NCI-H82 treated with DMSO at 0.1 percent for 48 hours (cell line): Measurements from ENCODE around the gene SAMD1.
A peak's percentile ranks its signal among the peaks of the same experiment; 100 is the strongest.

Experiments
- DNase-seq: peaks from one replicate; lab custom pipeline; 2025; ENCODE audit not compliant: unreplicated experiment; lab: John Stamatoyannopoulos, UW

SAMD1 gene

DNA sequence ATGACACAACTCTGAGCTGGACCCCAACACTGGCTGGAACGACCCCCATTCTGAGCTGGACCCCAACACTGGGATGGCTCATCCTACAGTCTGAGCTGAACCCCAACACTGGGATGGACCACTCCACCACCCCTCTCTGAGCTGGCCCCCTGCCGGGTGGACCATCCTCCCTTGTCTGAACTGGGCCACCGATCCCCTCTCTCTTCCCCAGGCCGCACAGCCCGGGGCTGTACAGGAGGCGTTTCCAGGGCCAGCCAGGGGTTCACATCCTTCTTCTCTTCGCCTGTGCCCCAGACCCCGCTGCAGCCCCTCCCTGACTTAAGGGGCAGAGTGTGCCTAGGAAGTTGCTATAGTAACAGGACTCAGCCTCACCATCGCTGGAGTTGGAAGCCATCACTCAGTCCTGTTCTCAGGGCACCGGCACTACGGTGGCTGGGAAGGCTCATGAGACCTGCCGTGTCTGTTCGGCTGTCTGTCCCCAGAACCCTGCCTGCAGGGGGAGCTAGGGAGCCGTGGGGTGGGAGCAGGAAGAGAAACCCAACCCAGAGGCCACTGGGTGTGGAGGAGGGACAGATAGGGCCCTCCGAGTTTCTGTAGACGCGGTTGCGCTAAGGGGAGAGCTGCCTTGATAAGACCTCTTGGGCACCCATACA lies 23.3 kb upstream of the SAMD1 start:
- DNase-seq: no peak

DNA sequence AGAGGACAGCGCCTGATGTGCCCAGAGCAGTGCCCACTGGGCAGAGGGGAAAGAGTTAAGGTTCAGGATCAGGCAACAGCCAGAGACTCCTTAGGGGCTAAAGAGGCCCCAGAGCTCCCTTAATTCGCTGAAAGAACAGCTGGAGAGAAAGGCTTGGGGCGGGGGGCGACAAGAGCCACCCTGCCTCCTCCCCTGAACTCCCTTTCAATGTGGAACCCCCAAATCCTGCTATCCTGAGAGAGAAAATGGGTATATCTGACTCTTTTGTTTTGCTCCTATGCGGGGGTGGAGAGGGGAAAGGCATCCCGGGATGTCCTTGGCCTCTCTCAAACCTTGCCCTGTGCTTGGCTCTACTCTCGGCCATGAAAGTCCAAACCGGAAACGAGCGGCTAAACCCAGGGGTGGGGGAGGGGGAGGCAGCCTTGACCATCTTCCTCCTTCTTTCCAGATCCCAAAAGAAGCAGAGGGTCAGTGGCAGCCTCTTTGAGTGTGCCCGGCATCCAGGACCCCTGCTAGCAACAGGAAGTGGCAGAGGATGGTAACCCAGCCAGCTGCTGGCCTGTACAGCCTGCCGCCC lies 22.3 kb upstream of the SAMD1 start:
- DNase-seq: peak; percentile 26

DNA sequence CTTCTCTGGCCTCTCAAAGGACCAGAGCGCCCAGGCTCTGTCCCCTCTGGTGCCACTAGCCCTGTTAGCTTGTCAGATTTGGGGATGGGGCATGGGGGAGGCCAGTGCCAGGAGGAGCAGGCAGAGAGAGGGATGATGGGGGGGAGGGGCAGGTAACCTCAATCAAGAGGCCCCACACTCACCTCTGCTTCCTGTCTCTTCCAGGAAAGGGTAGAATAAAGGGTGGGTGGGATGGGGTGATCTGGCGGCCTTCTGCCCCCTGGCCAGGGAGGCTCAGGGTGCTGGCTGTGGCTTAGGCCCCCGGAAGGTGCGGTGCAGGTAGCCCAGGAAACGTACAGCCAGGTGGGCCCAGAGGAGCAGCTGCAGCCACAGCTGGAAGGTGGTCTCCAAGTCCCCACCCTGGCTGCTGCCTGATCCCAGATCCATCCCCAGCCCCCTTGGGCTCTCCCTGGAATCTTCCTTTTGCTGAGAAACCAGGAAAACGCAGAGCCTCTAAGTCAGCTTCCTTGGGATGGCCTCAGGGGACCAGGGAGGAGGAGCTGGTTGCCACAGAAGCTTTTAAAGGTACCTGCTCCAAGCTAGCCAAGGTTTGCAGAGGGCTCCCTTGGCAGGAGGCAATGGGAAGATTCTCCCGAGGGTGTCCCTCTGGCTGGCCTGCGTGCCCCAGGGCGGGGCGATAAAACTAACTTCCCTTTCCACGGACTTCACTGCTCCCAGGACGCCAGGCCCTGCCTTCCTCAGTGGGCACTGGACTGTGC lies 21.7 kb upstream of the SAMD1 start:
- no peak for DNase-seq

DNA sequence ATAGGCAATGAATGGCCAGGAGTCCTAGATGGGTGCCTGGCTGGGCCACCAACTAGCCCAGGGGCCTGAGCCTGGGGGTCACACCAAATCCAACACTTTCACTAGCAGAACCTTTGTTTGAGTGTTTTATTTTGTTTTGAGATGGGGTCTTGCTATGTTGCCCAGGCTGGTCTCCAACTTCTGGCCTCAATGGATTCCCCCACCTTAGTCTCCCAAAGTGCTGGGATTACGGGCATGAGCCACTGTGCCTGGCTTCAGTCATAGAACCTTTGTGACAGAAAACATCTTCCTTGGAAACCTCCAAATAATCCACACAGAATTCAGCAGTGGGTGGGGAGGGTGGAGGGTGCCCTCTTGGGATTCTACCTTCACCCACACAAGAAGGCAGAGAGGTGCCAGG lies 20.9 kb upstream of the SAMD1 start:
- no peak for DNase-seq

DNA sequence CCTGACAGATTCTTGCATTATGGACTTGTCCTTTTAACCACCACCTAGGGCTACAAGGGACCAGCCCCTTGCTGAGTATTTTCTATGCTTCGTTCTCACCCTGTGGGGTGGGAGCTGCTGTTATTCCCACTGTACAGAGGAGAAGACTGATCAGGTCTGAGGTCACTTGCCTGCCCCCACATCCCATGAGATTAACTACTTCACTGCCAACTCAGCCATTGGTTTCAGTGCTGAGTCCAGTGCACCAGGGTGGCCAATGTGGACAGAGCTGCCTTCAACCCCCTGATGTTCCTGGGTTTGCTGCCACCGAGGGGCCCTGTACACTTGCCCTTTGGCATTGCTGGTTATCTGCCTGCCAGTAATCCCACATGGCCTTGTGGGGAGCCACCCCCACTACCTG lies 20.1 kb upstream of the SAMD1 start:
- DNase-seq: no peak

DNA sequence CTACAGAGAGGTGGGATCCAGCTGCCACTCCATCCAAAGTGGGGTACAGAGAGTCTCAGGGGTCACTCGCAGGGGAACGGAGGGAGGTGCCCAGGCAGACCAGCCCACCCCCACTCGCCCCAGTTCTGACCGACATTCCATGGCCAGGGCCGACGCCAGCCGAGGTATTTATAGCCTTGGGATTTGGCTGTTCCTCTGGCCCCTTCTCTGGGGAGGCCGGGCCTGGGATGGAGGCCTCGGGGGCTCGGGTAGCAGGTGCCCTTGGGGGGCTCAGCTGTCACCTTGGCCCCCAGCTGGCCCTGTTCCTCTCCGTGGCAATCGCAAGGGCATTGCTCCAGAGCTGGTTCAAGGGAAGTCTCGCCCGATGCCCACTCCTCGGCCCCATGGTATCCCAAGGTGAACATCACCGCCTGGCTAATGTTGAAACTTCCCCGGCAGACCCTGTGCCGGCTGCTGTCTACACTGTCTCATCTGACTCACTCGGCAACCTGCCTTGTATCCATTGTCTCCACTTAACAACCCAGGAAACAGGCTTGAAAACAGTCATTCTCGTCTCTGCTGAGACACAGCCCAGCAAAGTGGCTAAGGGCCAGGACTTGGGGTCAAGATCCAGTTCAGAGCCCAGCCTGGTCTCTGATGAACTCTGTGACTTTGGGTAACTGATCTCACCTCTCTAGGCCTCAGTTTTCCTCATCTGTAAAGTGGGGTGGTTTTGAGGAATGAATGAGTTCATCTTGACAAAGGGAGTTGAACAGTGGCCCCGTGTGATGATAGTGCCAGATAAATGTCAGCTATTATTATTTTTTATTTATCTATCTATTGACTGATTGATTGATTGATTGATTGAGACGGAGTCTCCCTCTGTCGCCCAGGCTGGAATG lies 17.3 kb upstream of the SAMD1 start:
- DNase-seq: no peak

DNA sequence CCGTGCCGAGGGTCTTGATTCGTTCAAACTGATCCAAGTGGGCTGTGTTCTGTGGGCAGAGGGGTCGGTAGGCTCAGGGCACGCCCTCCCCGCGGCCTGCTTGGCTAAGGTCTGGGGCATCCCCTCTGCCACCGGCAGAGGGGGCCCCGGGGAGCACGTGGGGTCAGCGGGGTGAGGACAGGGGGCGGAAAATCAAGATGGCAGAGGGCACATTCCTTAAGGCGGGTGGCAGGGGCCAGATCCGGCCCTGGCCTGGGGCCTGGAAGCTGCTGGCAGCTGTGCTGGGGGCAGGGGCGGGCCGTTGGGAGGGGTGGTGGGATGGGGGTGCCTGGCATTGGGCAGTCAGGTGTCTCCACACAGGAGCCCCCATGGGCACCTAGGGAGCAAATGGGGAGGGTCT lies 16.3 kb upstream of the SAMD1 start:
- no peak for DNase-seq

DNA sequence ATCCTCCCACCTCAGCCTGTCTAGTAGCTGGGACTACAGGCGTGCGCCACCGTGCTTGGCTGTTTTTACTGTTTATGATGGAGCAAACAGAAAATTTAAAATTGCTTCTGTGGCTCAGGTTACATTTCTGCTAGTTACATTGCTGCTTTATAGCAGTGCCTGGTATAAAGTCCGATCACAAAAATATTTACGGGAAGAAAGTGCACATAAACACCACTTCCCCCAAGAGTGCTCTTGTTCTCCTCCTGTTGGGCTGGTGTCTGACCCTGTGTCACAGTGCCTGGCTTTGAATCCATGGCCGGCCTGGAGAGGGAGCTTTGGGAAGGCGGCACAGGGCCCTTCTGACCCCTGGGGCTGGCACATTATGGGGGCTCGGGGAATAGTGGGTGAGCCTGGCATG lies 15.1 kb upstream of the SAMD1 start:
- DNase-seq: no peak

DNA sequence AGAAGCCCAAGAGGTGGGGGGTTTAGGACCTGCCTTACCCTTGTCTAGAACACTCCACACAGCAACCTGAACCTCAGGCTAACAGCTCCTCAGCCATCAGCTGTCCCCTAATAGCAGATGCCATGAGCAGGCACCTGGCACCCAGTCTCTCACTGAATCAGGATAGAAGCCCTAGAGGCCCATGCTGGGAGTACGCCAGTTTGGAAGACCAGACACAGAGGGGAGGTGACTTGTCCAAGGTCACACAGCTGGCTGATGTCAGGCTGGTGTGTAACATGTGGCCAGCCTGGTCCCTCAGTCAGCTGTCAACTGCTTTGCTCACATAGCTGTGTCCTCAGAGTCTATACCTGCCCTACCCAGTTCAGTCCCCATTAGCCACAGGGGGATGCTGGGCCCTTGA lies 12.8 kb upstream of the SAMD1 start:
- DNase-seq: no peak

DNA sequence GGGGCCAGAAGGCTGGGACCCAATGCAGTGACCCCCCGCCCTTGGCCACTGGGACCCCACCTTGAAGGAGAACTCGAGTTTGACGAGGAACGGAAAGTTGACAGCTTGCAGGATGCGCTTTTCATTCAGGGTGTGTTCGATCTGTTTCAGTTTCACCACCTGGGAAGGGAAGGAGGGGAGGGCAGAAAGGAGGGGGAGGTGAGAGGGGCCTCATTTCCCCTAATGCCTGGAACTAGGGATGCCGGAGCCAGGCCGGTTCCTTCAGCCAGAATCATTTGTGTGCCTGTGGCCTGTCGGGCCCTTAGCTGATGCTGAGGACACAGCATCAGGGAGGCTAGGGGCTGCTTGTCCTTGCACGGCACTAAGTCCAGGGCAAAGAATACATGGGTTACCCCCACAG lies 12.2 kb upstream of the SAMD1 start:
- DNase-seq: no peak

DNA sequence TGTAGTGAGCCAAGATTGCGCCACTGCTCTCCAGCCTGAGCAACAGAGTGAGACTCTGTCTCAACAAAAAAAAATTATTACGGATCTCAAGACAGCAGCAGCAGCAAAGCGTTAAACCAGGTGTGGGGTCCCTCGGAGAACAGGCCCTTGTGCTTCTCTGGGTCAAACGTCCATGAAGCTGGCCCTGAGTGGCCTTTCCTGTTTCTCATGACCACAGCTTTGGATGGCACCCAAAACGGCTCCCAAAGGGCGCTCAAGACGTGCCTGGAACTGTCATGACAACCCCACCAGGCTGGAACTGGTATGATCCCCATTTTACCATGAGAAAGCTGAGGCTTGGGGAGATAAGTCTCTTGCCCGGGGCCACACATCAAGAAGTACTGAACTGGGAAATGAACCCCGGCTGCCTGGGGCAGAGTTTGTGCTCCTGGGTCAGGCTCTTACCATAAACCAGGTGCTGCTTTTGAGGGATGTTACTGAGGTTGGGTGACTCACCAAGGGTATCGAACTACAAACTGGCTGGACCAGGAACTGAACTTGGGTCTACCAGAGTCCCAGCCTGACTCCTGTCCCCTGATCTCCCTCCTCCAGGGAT lies 11.6 kb upstream of the SAMD1 start:
- no peak for DNase-seq

DNA sequence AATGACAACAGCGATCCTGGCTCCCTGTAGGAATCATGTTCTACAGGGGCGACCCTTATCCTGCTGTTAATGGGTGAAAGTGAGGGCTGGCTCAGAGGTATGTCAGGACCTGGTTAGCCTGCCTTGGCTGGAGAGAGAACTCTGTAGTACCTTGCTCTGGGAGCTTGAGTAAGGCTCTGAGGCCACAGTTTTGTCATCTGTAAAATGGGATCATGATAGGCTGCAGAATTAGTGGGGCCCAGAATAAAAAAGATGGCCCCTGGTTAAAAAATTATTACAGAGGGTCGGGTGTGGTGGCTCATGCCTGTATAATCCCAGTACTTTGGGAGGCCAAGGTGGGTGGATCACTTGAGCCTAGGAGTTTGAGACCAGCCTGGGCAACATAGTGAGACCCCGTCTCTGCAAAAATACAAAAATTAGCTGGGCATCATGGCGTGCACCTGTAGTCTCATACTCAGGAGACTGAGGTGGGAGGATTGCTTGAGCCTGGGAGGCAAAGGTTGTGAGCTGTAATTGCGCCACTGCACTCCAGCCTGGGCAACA lies 10.5 kb upstream of the SAMD1 start:
- no peak for DNase-seq

DNA sequence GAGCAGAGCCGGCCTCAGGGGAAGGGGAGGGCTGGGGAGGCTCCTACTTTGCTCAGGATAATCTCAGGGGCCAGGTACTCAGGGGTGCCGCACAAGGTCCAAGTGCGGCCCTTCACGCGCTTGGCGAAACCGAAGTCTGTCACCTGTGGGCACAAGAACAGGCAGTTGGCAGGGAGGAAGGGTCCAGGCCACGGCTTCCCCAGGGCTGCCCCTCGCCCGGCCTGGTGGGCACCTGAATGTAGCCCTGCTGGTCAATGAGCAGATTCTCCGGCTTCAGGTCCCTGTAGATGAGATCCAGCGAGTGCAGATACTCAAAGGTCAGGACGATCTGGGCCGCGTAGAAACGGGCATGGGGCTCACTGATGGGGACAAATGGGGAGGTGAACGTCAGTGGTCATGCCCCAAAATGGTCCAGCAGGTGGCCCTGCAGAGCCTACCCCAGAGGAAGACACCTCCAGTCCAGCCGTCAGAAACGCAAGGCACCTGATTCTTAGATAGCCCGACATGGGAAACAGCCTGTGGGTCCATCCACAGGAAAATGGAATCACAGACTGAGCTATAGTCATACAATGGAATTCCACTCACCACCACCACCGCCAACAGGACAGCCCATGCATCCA lies 7.1 kb upstream of the SAMD1 start:
- DNase-seq: no peak

DNA sequence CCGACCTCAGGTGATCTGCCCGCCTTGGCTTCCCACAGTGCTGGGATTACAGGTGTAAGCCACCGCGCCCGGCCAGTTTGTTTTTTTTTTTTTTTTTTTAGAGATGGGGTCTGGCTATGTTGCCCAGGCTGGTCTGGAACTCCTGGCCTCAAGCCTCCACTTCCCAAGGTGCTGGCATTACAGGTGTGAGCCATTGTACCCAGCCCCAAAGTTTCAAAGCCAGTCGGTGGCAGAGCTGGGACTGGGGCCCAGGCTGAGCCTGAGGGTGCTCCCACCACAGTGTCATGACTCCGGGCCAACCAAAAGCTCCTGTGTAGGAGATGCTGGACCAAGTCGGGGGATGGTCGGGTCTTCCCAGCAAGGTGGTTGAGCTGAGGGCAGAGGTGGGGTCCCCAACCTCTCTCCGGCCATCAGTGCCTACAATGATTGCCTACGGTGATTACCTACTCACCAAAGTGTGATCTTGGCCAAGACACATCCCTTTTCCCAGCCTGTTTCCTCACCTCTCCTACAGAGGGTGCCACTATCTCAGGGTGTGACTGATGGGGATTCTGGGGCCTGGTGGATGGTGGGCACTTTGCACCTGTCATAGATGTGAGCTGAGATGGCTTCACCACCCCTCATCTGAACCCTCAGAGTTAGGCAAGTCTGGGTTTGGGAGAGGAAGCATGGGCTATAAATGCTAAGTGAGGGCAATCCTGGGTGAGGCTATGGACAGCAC lies 5.9 kb upstream of the SAMD1 start:
- no peak for DNase-seq

DNA sequence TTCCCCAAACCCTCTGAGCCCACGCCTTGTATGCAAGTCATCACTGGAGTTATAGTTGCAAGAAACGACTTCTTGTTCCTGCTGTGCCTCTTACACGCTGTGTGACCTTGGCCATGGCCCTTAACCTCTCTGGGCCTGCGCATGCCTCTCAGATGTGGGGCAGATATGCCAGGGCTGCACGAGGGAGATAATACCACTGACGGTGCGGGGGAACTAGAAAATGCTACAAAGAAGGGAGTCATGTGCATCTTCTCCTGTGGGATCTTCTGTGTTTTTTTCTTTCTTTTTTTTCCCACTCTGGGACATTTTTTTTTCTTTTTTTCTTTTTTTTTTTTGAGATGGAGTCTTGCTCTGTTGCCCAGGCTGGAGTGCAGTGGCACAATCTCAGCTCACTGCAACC lies 4.3 kb upstream of the SAMD1 start:
- DNase-seq: no peak

DNA sequence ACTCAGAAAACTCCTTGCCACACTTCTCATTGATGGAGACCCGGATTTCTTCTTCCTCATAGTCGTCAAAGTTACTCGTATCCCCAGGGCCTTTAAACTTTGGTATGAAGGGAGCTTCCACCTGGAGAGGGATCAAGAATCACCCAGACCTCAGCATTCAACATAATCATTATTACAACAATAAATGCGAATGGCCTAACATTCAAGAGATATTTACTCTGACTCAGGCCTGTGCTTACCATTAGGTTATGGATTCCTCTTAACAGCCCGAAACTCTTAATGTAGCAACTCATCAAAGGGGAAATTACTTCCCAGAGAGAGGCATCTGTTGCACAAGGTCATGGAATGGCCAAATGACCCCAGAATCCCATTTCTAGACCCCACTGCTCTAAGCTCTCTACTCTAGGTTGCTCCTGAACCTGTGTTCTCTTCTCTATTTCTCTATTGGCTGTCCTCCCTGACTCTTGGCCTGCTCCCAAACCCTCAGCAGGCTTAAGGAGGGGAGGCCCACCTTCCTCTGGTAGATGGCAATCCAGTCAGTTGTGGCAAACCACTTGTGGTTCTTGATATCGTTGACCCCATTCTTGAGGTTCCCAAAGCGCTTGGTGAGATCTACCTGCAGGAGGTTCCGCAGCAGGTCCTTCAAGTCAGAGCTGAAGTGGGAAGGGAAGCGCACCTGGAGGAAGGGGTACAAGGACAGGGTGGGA lies 2.7 kb upstream of the SAMD1 start:
- no peak for DNase-seq

DNA sequence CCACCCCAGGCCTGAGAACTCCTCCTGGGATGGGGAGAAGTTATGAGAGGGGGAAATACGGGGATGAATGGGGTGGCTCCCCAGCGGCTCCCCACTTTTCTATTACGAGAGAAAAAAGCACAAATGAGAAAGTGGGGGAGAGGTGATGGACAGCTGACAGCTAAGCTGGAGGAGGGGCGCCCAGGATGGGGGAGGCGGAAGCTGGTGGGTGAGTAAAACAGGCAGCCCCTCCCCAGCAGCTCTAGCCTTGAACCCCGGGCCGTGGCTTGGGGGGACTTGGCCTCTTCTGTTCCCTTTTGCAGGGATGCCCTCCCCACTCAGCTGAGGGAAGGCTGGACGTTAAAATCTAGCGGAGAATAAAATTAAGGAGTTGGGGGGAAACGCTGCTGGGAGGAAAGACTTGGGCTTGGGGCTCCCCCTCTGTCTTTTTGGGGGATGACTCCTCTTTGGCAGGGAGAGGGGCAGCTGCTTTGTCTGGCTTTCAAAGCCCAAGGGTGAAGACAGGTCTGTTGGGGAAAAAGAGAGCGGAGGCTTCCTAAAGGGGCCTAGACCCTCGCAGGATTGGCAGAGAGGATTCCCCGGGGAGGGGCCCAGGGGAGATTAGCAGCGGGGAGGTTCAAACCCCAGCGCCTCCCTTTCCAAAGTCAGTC lies 1.4 kb upstream of the SAMD1 start:
- peak; percentile 51 for DNase-seq

DNA sequence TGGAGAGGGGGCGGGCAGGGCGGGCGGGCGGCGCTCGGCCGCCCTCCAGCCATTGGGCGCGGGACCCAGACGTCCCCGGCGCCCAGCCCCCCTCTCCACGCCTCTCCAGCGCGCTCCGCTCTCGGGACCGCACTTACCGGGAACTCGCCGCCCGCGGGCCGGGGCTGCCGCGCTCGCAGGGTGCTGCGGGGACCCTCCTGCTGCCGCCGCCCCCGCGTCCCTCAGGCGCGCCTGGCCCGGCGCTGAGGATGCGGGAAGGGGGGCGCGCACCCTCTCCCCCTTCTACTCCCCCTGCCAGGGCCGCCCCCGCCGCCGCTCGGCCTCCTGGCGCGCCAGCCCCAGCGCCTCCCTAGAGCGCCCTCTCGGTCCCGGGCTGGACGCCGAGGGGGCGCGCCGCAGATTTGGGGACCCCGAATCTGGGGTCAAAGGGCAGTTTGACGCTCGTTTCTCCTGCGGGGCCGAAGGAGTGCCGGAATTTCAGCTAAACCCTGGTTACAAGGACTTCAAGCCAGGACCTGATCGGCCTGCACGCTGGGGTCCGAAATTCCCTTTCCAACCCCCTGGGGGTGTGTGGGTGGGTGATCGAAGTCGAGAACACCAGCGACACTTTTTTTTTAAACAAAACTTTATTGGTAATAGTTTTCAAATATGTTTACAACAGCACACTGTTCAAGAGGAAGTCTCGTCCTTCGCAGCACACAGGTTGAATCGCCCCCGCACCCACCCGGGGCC lies 696 bp upstream of the SAMD1 start:
- peak; percentile 65 for DNase-seq
